GM18867 (cell line): ENCODE data around the gene CASR.
A peak's percentile ranks its signal among the peaks of the same experiment; 100 is the strongest.

Experiments
- ATAC-seq: cut with Tn5 transposase; IDR thresholded peaks from one replicate; pipeline ENCODE4 v1.9.1; 2021; ENCODE audit warnings: mild to moderate bottlenecking, moderate library complexity; ENCODE audit not compliant: unreplicated experiment

Gene CASR

GRCh38 chr3:122215592-122216298 is 32.3 kb downstream of the CASR start:
- no peak for ATAC-seq

GRCh38 chr3:122217901-122218300 is 34.4 kb downstream of the CASR start:
- no peak for ATAC-seq

GRCh38 chr3:122219242-122219872 is 35.9 kb downstream of the CASR start:
- no peak for ATAC-seq

DNA sequence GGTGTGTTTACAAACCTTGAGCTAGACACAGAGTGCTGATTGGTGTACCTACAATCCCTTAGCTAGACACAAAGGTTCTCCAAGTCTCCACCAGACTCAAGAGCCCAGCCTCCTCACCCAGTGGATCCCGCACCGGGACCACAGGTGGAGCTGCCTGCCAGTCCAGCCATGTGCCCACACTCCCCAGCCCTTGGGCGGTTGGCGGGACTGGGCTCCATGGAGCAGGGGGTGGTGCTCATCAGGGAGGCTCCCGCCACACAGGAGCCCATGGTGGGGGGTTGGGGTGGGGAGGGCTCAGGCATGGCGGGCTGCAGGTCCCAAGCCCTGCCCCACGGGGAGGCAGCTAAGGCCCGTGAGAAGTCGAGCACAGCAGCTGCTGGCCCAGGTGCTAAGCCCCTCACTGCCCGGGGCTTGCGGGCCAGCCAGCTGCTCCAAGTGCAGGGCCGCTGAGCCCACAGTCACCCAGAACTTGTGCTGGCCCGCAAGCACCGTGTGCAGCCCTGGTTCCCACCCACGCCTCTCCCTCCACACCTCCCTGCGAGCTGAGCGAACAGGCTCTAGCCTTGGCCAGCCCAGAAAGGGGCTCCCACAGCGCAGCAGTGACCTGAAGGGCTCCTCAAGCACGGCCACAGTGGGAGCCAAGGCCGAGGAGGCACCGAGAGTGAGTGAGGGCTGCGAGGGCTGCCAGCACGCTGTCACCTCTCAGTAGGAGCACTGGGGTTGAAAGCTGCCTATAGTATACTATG is 43.7 kb downstream of the CASR start:
- no peak for ATAC-seq

DNA sequence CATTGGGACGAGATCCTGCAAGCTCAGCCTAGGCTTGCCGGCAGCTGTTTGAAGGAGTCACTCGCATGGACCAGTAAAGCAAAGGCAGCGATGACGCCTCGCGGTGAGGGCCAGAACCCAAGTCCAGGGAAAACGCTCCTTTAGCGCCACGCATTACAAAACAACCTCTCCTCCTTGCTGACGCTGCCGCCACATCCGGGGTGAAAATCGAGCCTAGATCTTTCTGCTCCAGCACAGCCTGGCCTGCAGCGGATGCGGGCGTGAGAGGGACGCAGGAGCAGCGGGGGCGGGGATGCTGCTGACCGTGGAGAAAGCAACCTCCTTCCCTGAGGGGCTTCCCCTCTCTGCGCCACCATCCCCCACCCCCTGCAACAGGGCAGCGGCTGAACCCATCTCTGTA is 46.7 kb downstream of the CASR start:
- ATAC-seq: no peak

DNA sequence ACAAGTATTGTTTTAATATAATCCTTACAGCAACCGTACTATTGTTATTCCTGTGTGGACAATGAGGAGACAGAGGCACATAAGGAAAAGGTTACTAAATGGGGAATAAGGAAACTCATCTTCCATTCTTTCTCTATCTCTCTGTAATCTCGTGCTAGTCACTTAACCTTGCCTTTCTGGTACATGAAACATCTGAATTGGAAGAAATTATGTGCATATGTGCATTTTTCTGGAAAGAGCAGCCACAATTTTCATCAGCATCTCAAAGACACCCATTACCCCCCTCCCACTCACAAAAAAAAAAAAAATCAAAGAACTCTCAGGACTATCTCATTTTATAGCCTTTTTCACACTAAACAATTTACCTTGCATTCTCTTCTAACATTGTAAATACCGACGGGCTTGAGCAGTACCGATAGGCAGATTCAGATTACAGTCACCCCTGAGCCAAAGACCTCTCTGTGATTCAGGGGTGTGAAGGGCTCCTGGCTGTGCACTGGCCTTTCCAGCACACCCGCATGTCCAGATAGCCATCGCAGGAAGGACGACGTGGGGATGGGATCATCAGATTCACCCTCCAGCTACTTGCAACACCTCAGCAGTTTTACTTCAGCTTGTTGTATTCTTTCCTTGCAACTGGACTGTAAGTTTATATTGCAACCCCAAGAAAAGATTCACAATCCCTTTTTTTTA is 48.1 kb downstream of the CASR start:
- no peak for ATAC-seq

DNA sequence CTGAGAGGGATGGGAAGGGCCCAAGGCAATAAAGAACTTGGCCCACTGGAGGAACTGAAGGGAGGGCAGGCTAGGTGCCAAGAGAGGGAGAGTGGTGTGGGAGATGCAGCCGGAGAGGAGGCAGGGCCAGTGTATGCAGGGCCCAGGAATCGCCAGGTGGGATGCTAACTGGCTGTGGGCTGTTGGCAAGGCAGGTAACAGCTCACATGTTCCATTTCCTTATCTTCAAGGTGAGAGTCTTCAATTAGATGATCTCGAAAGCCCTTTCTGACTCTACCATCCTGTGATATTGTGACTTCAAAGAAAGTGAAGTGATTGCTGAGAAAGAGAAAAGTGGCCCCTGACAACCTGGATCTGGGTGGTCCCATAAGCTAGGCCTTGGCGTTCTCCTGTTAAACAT is 49.0 kb downstream of the CASR start:
- no peak for ATAC-seq

DNA sequence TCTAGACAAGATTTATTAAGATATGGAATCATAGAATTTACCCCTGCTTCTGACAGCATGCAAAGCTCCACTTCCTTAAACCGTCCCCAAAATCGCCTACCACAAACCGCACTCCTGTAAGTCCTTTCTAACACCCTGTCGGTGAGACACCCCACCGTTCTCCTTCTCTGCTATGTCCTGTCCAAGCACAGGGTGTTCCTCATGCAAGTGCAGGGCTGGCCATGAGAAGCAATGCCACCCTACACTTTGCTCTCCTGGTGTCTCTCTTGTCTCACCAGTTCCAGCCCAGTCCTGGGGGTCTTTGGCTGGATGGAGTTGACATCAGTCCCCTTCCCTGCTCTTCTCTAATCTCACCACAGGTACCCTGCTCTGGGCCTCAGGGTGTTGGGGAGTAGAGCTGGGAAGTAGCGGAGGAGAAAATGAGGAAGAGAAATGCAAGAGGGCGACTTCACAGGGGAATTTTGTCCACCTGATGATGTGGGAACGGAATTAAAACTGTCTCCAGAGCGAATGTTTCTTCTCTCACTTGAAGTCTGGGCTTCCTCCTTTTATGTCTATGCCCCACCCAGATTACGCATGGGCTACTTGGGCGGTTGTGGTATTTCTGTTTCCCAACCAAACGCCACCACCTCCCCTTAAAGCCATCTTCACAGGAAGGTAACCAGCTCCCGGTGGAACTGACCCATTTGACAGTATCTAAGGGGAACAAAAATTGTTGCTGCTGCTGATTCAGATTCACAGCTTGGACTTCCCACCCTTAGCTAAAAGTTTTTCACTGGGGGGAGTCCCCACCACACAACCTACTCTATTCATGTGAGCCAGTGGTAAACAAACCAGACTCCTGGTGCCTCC is 49.9 kb downstream of the CASR start:
- ATAC-seq: peak; percentile 84

DNA sequence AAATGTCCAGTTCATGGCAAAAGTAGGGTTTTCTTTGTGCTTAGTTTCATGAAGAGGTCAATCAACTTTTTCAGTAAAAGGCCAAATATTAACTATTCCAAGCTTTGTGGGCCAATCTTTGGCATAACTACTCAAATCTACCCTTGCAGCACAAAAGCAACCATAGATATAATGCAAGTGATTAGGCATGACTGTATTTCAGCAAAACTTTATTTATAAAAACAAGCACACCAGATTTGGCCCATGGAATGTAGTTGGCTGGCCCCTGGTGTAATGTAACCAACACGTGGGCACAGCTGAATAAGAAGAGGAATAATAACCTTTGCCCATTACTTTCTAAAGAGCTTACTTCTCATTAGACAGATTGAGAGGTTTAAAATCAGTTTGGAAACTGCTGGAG is 50.6 kb downstream of the CASR start:
- no peak for ATAC-seq

DNA sequence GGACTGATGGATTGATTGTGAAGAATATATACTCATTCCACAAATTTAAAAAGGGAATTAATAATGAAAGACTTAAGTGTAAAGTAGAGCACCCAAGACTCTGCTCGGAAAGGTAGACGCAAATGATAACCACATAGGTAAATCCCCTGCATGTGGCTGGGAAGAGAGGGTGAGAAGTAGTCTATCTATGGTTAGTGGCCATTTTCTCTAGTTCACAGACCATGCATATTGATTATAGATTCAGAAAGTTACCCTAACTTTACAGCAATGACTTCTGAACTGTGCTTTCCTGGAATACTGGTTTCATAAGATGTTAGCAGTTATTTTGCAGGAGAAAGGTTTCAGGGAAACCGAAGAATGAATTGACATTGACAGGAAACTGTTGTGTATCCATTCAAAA is 51.7 kb downstream of the CASR start:
- peak; percentile 53 for ATAC-seq

GRCh38 chr3:122239112-122239511 is 55.6 kb downstream of the CASR start:
- ATAC-seq: no peak

GRCh38 chr3:122245513-122246174 is 62.2 kb downstream of the CASR start:
- peak; percentile 53 for ATAC-seq

DNA sequence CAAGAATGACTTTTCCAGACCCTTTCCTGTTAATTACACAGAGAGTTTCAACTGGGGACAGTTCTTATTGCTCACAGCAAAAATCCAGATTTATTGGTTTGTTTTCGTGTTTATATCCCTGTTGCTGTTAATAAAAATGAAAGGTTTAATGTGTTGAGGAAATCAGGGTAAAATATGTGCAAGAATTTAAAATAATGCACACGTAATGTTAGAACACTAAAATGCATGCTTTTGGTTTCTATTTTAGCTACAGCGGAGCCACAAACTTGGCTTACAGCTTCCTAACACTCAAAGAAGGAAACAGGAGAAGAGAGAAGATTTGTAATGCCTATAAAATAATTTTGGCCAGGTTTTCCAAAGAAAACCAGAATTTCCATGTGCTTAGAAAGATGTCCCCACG is 62.7 kb downstream of the CASR start:
- ATAC-seq: no peak

GRCh38 chr3:122247087-122247824 is 63.8 kb downstream of the CASR start:
- ATAC-seq: no peak

- ATAC-seq: peak; percentile 51
Observed at GRCh38 chr3:122247825-122248185, 64.3 kb downstream of the CASR start.

DNA sequence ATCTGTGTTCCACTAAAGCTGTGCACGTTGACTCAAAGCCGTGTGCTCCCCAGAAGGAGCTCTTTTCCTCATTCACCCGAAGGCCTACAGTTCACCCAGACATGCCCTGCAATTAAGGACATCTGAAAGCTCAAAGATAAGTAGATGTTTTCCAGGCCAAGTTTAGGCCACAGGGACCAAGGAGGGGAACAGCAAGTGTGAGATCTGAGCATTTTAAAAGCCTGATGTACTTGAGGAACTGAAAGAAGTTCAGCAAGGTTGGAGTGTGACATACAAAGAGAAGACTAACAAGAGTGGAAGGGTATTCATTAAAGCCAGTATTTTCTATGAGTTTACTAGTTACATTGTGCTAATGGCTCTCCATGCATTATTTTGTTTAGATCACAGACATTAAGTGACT is 68.0 kb downstream of the CASR start:
- ATAC-seq: no peak

- no peak for ATAC-seq
Observed at GRCh38 chr3:122253581-122253980, 70.1 kb downstream of the CASR start.

DNA sequence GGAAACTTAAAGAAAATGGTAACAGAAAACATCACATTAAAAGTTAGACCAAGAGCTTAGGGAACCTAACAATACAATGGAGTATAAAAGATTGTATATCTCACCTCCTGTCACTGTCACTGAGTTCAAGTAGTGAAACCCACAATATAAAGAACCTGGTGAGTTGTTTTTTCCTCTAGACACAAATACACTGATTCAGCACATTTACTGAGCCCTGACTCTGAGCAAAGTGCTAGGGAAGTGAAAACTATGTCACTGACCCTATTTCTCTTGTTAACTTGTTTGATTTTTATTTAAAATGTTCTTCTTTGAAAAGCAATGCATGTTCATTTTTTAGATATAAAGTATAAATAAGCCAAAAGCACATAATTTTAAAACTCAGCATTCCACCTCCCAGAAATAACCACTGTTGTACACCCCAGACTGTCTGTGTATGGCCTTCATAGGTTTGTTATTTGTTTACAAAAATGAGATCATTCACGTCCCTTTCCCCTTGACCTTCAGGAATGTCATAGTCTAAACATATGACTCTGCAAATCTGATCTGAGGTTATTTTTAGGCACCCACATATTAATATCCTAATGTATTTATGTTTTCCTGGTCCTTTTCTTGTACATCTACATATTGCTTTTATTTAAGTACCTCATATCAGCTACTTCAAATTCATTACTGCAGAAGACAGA is 72.4 kb downstream of the CASR start:
- ATAC-seq: peak; percentile 77
